NCI-H526 (cell line): ENCODE results near the gene STOX2.
"Not testable (repeated sequence)": the region's sequence is repeated elsewhere in the genome, so short reads cannot be mapped to it uniquely, and the experiment has no call there.

Experiments
- DNase-seq, 2 experiments: peaks; one replicate each; lab custom pipeline; 2025; lab: John Stamatoyannopoulos, UW

The STOX2 gene

DNA sequence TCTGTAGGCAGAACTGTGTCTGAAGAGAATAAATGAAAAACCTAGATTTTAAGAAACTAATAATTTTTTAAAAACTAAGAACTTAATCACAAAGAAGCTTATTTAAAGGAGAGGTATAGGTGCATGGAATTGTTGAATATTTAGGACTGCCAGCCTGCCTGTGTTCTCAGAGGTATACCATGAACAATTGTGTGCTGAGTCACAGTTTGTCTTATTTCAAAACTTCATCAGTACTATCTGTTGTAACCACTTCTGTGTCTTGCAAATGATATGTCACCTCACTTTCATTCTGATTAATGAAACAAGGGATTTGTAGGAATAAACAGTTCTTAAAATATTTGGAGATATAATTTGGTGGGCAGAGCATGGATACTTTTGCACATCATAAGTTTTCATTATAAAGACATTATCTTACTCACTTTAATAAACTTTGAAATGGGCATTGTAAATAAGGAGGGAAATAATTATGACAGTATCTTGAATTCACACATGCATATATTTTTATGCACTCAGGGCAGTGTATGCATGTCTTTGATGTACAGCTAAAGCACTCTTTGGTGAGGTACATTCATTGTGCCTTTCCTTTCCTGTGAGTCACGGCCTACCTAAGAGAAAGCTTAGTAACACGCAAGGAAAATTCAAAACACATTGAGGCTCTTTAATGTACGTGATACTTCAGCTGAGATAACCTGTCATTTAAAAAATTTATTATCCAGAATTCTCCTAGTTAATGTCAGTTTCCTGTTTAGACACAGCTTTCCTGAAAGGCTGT lies 31.7 kb downstream of the STOX2 start:
- no peak for DNase-seq

DNA sequence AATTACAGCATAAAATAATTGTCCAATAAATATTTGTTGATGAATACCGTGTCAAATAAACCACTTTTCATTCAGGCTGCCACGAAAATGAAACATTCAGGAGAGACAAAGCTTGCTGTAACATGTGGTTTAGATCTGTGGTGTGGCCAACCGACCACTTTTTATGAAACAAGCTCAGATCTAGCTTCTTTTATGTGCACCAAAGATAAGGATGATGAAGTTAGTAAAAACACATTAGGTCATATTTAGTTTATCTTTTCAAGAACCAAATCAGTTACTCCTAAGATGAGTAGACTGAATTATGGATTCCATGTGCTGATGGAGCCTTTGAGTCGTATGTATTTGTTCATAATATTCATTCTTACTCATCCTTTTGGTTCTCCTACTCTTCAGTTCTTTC lies 35.8 kb downstream of the STOX2 start:
- no peak for DNase-seq

DNA sequence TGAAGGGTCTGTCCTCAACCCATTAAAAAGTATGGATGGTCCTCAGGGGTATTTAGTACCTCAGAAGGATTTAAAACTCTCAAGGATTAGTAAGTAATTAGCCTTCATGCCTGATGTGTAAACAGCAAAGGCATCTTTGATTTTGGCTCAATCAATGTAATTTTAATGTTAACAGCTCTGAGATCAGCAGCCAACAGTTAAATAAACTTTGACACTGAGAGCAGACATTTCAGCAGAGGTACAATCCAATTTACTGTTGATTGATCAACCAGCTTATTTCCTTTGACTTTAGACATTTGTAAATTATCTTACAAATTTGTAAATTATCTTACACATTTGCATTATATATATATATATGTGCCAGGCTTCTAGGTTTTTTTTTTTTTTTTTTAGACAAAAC lies 36.9 kb downstream of the STOX2 start:
- no peak for DNase-seq

DNA sequence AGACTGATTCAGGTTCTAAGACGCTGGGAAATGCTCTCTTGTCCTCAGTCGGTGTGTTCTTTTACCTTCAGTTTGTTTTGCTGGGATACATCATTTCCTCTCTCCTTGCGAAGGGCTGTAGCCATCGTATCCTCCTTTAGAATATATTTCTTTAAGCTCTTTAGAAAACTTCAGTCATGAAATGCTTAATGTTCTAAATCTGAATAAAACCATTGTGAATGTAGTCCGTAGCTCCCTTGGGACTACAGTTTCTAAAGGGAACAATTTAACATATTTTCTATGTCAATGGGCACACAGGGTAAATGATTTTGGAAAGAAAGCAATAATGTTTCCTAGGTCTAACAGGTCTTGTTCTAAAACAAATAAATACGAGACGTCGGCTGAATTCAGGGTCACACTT lies 40.6 kb downstream of the STOX2 start:
- DNase-seq = no peak

DNA sequence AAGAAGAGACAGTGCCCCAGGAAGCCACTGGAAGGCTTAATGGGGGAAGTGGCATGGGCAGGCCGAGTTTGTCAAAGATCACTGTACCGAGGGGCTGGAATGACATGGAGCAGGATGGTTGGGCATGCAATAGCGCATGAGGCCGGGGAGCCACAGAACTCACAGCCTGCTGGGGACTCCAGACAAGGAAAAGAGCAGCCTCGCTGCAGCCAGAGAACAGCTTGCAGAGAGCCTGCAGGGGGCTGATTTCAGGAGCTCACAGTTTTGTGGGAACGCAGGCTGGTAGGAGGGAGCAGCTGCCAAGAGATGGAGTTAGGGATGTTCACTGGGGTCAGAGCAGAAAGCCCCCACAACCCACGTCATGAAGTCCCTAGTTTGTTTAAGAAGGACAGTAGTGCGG lies 45.4 kb downstream of the STOX2 start:
- DNase-seq = no peak

DNA sequence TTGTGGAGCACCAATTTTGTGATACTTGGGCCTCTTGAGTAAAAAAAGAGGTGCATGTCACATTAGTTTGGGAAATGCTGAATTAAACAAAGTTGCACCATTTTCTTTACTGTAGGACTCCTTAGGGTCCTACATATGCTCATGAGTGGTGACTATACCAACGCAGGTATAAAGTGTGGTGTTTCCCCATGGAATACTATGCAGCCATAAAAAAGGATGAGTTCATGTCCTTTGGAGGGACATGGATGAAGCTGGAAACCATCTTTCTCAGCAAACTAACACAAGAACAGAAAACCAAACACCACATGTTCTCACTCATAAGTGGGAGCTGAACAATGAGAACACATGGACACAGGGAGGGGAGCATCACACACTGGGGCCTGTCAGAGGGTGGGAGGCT lies 47.5 kb downstream of the STOX2 start:
- not testable (repeated sequence) for DNase-seq

DNA sequence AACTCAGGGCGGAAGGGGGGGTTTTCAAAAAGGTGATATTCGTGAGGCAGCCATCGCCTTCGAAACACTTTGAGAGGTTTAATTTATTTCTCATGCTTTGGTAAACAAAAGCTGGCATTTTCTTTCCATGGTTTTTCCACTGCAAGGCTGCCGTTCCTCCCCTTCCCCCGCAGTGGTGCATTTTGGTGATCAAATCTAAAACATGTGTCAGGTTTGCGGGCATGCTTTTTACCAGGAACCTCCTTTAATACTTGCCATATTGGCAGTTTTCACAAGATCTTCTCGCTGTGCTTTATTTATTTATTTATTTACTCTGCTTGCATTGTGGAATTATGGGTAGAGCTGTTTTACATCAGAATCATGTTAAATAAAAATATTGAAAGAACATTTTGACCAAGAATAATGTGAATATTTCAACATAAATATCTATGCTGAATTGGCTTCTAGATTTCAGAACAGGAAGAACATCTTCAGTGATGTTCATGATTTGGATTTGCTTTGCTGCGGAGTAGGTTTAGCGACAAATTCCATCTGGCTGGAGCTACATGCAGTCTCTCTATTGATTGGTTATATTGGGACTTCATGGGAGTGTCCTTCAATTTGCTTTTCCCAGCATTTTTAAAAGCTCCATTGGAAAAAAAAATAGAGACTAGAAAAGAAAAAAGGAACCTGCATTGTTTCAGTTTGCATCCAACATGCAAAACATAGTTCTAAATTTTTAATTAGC lies 54.4 kb downstream of the STOX2 start:
- DNase-seq = no peak

DNA sequence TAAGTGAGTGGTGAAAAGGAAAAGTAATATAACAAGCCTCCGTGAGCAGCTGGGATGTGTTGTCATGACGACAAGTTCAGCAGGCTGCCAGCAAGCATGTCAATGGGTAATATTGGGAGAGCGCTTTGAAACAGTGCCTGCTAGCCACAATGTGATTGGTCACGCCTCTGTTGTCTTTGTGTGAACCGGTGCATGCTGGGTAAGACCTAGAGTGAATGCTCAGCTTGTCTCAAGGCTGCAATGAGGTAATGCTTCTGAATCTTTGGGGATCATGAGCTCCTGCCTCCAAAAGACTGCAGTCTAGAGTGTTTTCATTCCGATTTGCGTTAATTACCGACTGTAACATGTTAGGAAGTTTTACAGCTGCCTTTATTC lies 54.9 kb downstream of the STOX2 start:
- DNase-seq = peak; percentile 44 to 63

DNA sequence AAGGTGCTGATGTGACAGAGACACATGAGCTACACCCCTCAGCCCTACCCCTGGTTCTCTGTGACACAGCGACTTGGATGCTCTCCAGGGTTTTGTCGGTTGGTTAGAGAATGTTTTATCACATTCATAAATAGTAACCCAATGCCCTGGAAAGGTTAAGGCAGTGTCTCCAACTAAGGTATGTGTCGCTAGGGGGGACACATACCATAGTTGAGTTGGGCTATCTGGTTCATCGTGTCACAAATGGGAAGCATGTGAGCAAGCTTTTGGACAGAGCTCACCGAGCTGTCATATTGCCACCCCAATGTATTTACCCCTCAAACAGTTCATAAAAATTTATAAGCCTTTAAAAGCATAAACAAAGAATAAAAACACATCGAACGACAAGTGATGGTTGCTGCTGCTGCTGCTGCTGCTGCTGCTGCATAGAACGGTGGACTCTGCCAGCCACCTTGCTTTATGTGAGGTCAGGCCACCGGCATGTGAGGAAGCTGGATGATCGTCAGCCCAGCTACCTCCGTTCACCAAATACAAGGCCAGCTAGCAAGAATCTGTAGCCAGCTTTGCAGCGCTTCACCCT lies 55.9 kb downstream of the STOX2 start:
- no peak for DNase-seq

DNA sequence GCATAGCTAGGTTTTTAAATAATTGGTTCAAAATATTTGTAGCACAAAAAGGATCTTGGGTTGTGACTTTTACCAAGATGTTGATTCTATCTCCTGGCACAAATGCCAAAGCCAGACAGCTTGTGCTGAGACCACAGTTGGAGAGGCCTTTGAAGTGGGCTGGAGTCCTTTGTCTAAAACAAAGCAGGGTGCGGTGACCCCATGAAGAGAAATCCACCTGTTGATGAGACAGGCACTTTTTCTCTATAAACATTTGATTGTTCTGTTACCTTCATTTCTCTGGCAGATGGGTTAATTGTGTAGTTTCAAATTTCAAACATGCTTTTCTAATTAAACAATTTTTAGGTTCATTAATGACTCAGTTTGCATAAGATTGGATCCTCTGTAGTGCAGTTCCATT lies 56.7 kb downstream of the STOX2 start:
- DNase-seq = no peak

DNA sequence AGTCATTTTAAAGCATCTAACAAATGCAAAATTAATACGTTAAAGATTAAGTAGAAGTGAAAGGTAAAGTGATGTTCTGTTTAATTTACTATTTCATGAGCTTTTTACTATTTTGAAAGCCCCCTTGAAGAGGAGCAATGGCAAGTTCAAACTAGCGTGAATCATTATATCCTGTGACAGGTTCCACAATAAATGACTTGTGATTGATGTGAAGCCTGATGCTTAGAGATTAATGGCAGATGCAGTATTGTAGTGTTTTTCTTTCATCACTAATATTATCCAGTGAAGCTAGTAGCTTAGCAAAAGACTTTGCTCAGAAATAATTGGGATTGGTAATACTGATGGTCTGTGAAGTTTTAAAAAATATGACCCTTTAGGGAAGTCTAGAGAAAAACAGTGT lies 57.3 kb downstream of the STOX2 start:
- no peak for DNase-seq

DNA sequence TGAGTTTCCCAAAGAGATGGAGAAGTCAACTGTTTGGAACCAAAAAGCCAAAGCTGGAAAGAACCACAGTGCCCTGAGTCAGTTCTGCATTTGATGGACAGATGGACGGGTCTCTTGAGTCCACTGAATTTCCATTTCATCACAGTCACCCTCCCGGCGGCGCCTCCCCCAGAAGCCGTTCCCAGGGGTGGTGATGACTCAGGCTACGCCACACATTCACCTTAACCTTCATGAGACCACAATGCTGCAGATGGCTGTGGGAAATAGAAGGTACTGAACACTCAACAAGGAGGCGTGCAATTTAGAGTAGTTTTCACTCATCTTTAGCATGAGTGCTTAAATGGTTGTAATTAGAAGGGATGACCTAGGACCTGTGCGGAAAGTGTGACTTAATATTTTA lies 61.3 kb downstream of the STOX2 start:
- no peak for DNase-seq

DNA sequence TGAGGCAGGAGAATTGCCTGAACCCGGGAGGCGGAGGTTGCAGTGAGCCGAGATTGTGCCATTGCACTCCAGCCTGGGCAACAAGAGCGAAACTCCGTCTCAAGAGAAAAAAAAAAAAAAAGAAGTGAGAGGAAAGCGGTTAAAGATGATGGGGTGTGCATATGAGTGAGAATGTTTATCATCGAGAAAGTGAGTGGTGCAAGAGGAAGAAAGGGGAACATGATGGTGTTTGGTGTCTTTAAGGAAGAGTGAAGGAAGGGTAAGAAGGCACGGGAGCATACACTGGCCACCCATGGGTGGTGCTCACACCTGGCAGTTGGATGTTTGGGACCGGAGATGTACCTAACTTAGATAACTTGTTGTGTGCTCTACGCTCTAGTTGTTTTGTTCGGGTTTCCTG lies 62.2 kb downstream of the STOX2 start:
- no peak for DNase-seq

DNA sequence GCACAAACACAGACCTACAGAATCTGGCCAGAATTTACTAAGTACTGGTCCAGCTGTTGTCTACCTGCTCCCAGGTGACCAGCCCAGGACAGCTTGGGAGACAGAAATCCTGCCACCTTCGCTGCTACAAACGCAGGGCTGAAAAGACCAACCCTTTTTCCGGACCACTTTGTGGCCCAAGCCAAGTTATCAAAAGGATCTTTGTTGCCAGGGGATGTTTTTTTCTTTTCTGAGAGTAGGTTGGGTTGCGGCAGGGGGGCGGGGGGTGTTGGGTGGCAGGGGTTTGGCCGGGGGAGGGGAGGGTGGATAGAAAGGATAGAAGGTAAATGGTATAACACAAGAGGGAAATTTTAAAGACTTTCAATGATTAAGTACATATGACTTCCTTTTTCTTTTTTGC lies 63.4 kb downstream of the STOX2 start:
- no peak for DNase-seq

DNA sequence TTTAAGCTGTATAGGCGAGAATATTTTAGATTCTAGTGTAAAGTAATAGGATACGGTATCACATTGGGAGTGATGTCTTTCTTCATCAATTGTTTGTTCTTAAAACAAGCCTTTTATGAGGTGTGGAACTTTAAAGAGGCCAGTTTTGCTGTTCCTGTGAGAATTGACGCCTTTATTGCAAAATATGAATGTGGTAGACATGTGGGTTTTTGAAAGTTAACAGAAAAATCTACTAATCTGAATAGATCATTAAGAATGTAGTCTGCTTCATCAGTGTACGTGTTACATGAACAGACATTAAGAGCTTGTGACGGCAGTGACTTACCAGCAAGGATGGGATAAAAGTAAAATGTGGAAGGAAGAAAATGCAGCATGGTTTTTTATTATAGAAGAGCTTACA lies 63.8 kb downstream of the STOX2 start:
- no peak for DNase-seq

DNA sequence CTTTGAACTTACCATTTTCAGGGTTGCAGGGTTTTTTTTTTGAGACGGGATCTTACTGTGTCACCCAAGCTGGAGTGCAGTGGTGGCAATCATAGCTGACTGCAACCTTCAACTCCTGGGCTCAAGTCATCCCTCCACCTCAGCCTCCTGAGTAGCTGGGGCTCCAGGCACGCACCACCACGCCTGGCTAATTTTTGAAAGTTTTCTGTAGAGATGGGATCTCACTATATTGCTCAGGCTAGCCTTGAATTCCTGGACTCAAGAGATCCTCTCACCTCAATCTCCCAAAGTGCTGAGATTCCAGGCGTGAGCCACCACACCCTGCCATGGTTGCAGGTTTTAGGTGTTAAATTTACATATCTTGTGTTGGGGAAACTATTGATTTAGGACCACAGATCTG lies 64.5 kb downstream of the STOX2 start:
- no peak for DNase-seq

DNA sequence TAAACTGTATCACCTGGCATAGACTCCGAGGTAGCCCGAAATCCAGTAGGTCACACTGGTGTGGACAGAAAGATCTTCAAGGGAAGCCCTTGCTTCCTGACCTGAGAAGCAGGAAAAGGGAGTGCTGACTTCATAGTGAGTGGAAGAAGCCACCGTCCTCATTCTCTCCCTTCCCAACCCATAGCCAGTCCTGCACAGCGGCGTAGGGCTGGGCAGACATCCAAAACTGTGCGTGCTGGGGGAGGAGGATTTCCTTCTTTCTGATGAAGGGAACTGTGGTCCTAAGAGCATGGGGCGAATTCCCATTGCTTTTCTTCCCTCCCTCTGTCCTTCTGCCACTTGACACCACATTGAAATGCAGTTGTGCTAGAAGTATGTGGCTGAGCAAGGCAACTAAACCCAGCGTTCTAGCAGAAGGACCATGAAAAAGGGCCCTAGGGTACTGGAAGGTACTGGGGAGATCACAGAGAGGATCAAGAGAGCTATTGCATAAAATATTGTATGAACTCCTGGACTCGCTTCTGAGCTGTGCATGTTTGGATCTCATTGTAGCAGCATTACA lies 66.9 kb downstream of the STOX2 start:
- DNase-seq = no peak

DNA sequence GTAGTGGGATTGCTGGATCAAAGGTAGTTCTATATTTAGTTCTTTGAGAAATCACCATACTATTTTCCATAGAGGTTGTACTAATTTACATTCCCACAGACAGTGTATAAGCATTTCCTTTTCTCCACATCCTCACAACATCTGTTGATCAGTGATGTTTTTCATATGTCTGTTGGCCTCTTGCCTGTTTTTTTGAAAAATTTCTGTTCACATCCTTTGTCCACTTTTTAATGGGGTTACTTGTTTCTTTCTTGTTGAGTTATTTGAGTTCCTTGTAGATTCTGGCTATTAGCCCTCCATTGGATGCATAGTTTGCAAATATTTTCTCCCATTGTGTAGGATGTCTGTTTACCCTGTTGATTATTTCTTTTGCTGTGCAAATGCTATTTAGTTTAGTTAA lies 72.6 kb downstream of the STOX2 start:
- no peak for DNase-seq

DNA sequence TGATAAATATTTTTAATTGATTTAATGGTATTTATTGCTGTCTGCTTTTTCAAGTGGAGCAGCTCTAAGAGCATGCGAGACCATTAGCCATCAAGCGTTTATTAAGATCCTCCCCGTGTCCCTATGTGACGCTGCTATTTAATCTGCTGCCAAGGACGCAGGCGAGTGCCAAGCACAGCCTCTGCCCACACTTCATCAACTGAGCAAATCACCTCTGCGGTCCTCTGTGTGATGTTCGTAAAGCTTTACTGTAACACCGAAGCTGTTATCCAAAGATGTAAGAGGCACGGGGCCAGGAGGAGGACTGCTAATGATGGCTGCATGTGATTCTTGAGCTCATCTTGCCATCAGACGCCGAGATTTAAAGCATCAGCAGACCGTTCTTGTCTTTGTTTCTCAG lies 79.5 kb downstream of the STOX2 start:
- no peak for DNase-seq

DNA sequence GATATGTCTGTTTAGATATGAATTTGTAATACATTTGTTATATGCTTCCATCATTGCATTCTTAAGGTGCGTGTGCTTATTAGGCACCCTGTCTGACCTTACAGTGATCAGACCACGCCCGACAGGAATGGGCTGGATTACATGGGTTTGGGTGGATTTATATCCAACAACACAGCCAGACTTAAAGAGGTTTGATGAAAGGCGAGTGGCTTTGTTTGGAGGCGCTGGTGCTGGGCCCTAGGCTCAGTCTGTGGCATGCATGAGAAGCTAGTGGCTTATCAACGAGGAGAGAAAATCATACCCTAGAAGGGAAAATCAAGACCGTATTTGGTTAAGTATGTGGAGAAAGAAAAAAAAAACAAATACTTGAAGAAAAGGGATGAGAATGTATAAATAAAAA lies 80.7 kb downstream of the STOX2 start:
- no peak for DNase-seq

DNA sequence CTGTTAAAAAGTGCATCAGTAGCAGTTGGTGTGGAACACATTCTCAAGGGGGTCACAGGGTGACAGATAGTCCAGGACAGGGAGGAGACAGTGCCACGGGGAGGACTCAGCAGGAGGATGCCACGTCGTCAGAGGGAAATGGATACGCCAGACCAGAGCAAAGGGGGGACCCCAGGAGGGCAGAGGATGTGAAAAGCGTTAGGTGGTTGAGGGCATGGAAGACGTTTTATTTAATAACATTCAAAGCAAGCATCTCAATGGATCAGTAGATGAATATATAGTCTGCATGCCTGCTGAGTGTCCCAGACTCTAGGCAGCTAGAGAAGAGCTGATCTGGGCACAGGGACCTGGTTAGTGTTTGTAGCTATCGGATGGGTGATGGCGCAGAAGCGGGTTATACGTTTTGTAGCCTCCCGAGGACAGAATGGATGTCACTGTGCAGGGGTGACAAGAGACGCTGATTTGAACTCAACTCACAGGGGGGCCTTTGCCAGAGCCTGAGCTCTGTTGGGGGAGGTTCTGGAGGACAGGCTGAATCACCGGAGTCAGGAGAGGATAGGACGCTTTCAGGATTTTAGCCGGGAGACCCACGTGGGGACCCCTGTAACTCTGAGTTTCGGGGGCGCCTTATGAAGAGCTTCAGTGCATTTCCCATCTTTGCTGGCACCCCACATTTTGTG lies 81.3 kb downstream of the STOX2 start:
- no peak for DNase-seq
